GM19455 (cell line): ENCODE data around the gene ZBTB40.

Source experiments
- ATAC-seq: cut with Tn5 transposase; IDR thresholded peaks from one replicate; pipeline ENCODE4 v1.9.1; 2021; ENCODE audit not compliant: unreplicated experiment

The ZBTB40 gene

DNA sequence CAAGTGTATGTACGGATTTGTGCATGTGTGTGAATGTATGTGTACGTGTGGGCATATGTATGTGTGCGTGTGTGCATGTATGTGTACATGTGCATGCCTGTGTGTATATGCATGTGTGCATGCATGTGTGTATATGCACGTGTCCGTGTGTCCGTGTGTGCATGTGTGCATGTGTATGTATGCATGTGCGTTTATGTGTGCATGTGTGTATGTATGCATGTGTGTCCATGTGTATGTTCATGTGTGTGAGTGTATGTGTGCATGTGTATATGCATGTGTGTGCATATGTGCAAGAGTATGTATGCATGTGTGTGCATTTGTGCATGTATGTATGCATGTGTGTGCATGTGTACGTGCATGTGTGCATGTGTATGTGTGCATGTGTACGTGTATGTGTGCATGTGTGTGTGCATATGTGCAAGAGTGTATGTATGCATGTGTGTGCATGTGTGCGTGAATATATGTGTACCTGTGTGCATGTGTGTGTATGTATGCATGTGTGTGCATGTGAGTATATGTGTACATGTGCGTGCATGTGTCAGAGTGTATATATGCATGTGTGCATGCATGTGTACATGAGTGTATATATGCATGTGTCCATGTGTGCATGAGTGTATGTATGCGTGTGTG, 127.2 kb downstream of the ZBTB40 start:
- no peak for ATAC-seq

DNA sequence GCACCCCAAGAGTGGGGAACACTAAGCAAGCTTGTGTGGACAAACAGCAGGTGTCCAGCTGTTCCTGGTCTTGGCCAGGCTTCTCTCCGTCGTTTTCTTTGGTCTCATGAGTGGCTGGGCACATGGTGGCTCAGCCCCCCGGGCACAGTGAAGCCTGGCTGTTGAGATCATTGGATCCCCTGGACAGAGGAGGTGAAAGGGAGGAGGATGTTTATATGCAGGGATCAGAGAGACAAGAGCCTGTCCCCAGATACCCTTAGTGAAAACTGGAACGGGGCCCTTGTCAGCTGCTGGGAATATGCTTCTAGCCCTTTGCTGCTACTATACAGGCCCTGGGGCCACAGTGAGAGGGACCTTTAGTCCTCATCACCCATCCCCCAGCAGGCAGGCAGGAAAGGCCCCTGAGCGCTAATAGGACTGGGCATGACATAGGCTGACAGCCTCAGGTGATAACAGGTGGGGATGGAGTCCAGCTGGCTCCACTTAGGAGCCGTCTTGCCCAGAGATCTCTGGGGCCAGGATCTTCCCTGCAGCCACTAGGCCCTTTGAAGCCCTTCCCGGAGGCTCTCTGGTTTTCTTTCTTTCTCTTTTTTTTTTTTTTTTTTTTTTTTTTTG, 128.0 kb downstream of the ZBTB40 start:
- ATAC-seq, result no peak
